HCT116 (cell line): Measurements from ENCODE around the gene ARL14. TPM values are rescaled to one million over a fixed set of nuclear protein-coding genes. Genes with fewer than 3 reads are reported as not detected.

Experiments used
- ATAC-seq: fragments of 200-7000 bp; cut with Tn5 transposase; 2 replicates; pipeline ENCODE4 v1.9.1; 2020; ENCODE audit warnings: mild to moderate bottlenecking, moderate library complexity
- BruUV-seq: library from RNA; stranded (reverse); fragments of 400-500 nt; replicated peaks from 2 replicates; lab custom pipeline; 2021; lab: Mats Ljungman, UMichigan
- CTCF ChIA-PET: fragments of 300-600 bp; sonication (Branson Sonifier 250); formaldehyde crosslinking; loops from one replicate; lab custom pipeline; 2021; ENCODE audit warnings: antibody characterized with exemption; lab: Charles Lee
- POLR2A ChIA-PET: fragments of 300-600, 350-600 bp; sonication (Branson Sonifier 250); formaldehyde crosslinking; loops from one replicate; lab custom pipeline; 2021; ENCODE audit warnings: antibody characterized with exemption; lab: Charles Lee
- RAD21 ChIA-PET, 2 experiments: fragments of 300-600 bp; sonication (Branson Sonifier 250); formaldehyde crosslinking; loops; one replicate each; lab custom pipeline; 2023; ENCODE audit warnings: low total read pairs in 2 of 2; ENCODE audit not compliant: uncharacterized antibody in 2 of 2, unreplicated experiment in 2 of 2, low non-redundant PET in 1 of 2; lab: Charles Lee
- DNase-seq: peaks from one replicate; pipeline ENCODE4 v3.0.0-alpha.2; 2010; ENCODE audit warnings: low read depth, low spot score
- H2AFZ ChIP-seq: fragments of 200-600 bp; shearing (Covaris generic), sonication (generic); 2 replicates; pipeline ENCODE4 v1.6.1; 2017; ENCODE audit warnings: low read depth, mixed run types, mixed read lengths, antibody characterized with exemption, low read length; ENCODE audit not compliant: poor library complexity, severe bottlenecking
- H3K27ac ChIP-seq: 2 replicates; pipeline ENCODE4 v1.5.1; 2012; ENCODE audit warnings: low read depth, low read length
- H3K27me3 ChIP-seq: fragments of 200-600 bp; sonication (generic); 2 replicates; pipeline ENCODE4 v1.6.1; 2016; ENCODE audit warnings: mixed run types, low read length, mixed read lengths; ENCODE audit not compliant: insufficient read depth
- H3K36me3 ChIP-seq, 2 experiments: fragments of 200-500 bp in 1 of 2; fragments of 200-600 bp in 1 of 2; sonication (Bioruptor generic) in 1 of 2; sonication (generic) in 1 of 2; 2 replicates each; pipeline versions ENCODE4 v1.5.1 to v1.6.1; 2014 to 2016; ENCODE audit warnings: low read length in 2 of 2, inconsistent platforms in 1 of 2, mixed read lengths in 1 of 2, mixed run types in 1 of 2; ENCODE audit not compliant: insufficient read depth in 2 of 2, control insufficient read depth in 1 of 2
- H3K4me1 ChIP-seq, 2 experiments: fragments of 200-600 bp in 1 of 2; sonication (generic) in 1 of 2; 2 replicates each; pipeline versions ENCODE4 v1.5.1 to v1.6.1; 2012 to 2017; ENCODE audit warnings: low read length in 2 of 2, inconsistent platforms in 1 of 2, mild to moderate bottlenecking in 1 of 2, mixed read lengths in 1 of 2, mixed run types in 1 of 2, moderate library complexity in 1 of 2; ENCODE audit not compliant: insufficient read depth in 2 of 2, control insufficient read depth in 1 of 2
- H3K4me2 ChIP-seq: fragments of 200-600 bp; sonication (generic); 2 replicates; pipeline ENCODE4 v1.6.1; 2017; ENCODE audit warnings: mixed run types, low read length, mixed read lengths
- H3K4me3 ChIP-seq, 2 experiments: fragments of 200-600 bp in 1 of 2; sonication (generic) in 1 of 2; replicated peaks in 1 of 2; 2 replicates each; pipeline ENCODE4 v1.5.1; 2011 to 2016; ENCODE audit warnings: low read length in 2 of 2, control low read depth in 1 of 2, low read depth in 1 of 2, mild to moderate bottlenecking in 1 of 2, mixed read lengths in 1 of 2, mixed run types in 1 of 2
- H3K79me2 ChIP-seq: fragments of 200-600 bp; sonication (generic); 2 replicates; pipeline ENCODE4 v1.6.1; 2017; ENCODE audit warnings: mild to moderate bottlenecking, mixed run types, low read length, moderate library complexity, mixed read lengths; ENCODE audit not compliant: insufficient read depth
- H3K9ac ChIP-seq: fragments of 200-600 bp; sonication (generic); 2 replicates; pipeline ENCODE4 v1.6.1; 2016; ENCODE audit warnings: low read length, mixed read lengths
- H3K9me2 ChIP-seq: fragments of 200-600 bp; sonication (generic), shearing (Covaris generic); 2 replicates; pipeline ENCODE4 v1.6.1; 2017; ENCODE audit warnings: mixed run types, mild to moderate bottlenecking, moderate library complexity; ENCODE audit not compliant: insufficient read depth
- H3K9me3 ChIP-seq, 2 experiments: fragments of 200-500 bp in 1 of 2; fragments of 200-600 bp in 1 of 2; sonication (Bioruptor generic) in 1 of 2; sonication (generic) in 1 of 2; 2 replicates each; pipeline ENCODE4 v1.6.1; 2014 to 2017; ENCODE audit warnings: low read length in 2 of 2, mixed read lengths in 2 of 2, inconsistent platforms in 1 of 2, low read depth in 1 of 2, mild to moderate bottlenecking in 1 of 2, mixed run types in 1 of 2, moderate library complexity in 1 of 2; ENCODE audit not compliant: control insufficient read depth in 1 of 2, insufficient read depth in 1 of 2
- H4K20me1 ChIP-seq: fragments of 200-600 bp; sonication (generic), shearing (Covaris generic); 2 replicates; pipeline ENCODE4 v1.6.1; 2017; ENCODE audit warnings: mixed run types, mild to moderate bottlenecking, moderate library complexity; ENCODE audit not compliant: insufficient read depth
- CEBPB ChIP-seq: IDR thresholded peaks from 2 replicates; pipeline ENCODE4 v1.6.1; 2012; ENCODE audit warnings: low read depth
- EGR1 ChIP-seq: IDR thresholded peaks from 2 replicates; pipeline ENCODE4 v1.6.1; 2012; ENCODE audit warnings: low read depth
- ELF1 ChIP-seq: IDR thresholded peaks from 2 replicates; pipeline ENCODE4 v1.6.1; 2012; ENCODE audit warnings: low read depth, borderline replicate concordance
- EZH2 ChIP-seq: fragments of 200-600 bp; sonication (generic); IDR thresholded peaks from 2 replicates; pipeline ENCODE4 v1.6.1; 2017; ENCODE audit warnings: antibody characterized with exemption, mixed run types
- FOSL1 ChIP-seq: IDR thresholded peaks from 2 replicates; pipeline ENCODE4 v1.6.1; 2012; ENCODE audit warnings: low read depth
- JUND ChIP-seq: IDR thresholded peaks from 2 replicates; pipeline ENCODE4 v1.6.1; 2012
- POLR2A ChIP-seq: IDR thresholded peaks from 2 replicates; pipeline ENCODE4 v1.7.0; 2011; ENCODE audit warnings: borderline replicate concordance; ENCODE audit not compliant: insufficient read depth, insufficient read length; ENCODE audit errors: extremely low read depth
- RAD21 ChIP-seq: IDR thresholded peaks from 2 replicates; pipeline ENCODE4 v1.6.1; 2012; ENCODE audit warnings: low read depth, mild to moderate bottlenecking
- SIN3A ChIP-seq: IDR thresholded peaks from 2 replicates; pipeline ENCODE4 v1.6.1; 2012; ENCODE audit warnings: low read depth
- SP1 ChIP-seq: IDR thresholded peaks from 2 replicates; pipeline ENCODE4 v1.6.1; 2012; ENCODE audit warnings: low read depth
- SRF ChIP-seq: IDR thresholded peaks from 2 replicates; pipeline ENCODE4 v1.6.1; 2012; ENCODE audit warnings: low read depth
- TCF7L2 ChIP-seq: IDR thresholded peaks from 2 replicates; pipeline ENCODE4 v1.7.0; 2011; ENCODE audit warnings: borderline replicate concordance, inconsistent platforms; ENCODE audit not compliant: insufficient read depth, insufficient read length; ENCODE audit errors: extremely low read depth
- ZNF274 ChIP-seq: fragments of 200-500 bp; sonication (Bioruptor generic); IDR thresholded peaks from 2 replicates; pipeline ENCODE4 v1.6.1; 2014; ENCODE audit warnings: mild to moderate bottlenecking, low read depth, low read length, inconsistent platforms
- intact Hi-C: fragments of 100-400 bp; cut with micrococcal nuclease; formaldehyde crosslinking; loops from 2 replicates; pipeline ENCODE4 v1.10.0; 2022
- total RNA-seq: library from RNA; stranded (reverse); gene quantifications from one replicate; pipeline ENCODE4 v1.2.1, GENCODE V29; 2021; ENCODE audit not compliant: unreplicated experiment
- TF ChIP-seq, protein P1 (sequence below): IDR thresholded peaks from 2 replicates; pipeline ENCODE4 v1.6.1; 2012; ENCODE audit warnings: low read depth
- TF ChIP-seq, protein P2 (sequence below): IDR thresholded peaks from 2 replicates; pipeline ENCODE4 v1.6.1; 2012
- TF ChIP-seq, protein P3 (sequence below), 3 experiments: fragments of 200-600 bp in 1 of 3; sonication (generic) in 1 of 3; IDR thresholded peaks in 2 of 3; conservative IDR thresholded peaks in 1 of 3; 2 replicates each; pipeline ENCODE4 v1.5.1; 2012 to 2017; ENCODE audit warnings: low read depth in 2 of 3, low read length in 2 of 3, antibody characterized with exemption in 1 of 3, borderline replicate concordance in 1 of 3, control low read depth in 1 of 3, mild to moderate bottlenecking in 1 of 3, mixed read lengths in 1 of 3, mixed run types in 1 of 3, moderate library complexity in 1 of 3; ENCODE audit not compliant: insufficient read depth in 1 of 3
- TF ChIP-seq, protein P4 (sequence below): IDR thresholded peaks from 2 replicates; pipeline ENCODE4 v1.6.1; 2012

The ARL14 gene
- total RNA-seq, 1 experiment from 2014 or later = 0.42 TPM

DNA sequence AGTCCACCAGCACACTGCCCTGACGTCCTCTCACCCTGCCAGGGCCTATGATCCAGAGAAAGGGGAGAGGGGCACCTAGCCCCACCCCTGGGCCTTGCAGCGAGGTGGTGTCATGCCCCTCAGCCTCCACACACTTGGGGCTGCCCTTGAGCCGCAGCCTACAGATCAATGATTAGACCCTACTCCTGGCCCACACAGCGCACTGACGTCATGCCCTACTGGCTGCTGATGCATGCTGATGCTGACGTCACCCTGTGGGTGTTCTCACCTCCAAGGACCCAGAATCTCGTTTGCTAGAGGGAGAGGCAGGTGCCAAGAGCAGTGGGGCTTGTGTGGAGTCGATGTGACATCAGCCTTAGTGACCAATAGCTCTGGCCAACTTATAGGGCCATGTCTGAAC lies 18.0 kb downstream of the ARL14 start (continued):
- TF ChIP-seq, protein P1, sequence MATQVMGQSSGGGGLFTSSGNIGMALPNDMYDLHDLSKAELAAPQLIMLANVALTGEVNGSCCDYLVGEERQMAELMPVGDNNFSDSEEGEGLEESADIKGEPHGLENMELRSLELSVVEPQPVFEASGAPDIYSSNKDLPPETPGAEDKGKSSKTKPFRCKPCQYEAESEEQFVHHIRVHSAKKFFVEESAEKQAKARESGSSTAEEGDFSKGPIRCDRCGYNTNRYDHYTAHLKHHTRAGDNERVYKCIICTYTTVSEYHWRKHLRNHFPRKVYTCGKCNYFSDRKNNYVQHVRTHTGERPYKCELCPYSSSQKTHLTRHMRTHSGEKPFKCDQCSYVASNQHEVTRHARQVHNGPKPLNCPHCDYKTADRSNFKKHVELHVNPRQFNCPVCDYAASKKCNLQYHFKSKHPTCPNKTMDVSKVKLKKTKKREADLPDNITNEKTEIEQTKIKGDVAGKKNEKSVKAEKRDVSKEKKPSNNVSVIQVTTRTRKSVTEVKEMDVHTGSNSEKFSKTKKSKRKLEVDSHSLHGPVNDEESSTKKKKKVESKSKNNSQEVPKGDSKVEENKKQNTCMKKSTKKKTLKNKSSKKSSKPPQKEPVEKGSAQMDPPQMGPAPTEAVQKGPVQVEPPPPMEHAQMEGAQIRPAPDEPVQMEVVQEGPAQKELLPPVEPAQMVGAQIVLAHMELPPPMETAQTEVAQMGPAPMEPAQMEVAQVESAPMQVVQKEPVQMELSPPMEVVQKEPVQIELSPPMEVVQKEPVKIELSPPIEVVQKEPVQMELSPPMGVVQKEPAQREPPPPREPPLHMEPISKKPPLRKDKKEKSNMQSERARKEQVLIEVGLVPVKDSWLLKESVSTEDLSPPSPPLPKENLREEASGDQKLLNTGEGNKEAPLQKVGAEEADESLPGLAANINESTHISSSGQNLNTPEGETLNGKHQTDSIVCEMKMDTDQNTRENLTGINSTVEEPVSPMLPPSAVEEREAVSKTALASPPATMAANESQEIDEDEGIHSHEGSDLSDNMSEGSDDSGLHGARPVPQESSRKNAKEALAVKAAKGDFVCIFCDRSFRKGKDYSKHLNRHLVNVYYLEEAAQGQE = no peak
- TF ChIP-seq JUND (no peak), CEBPB (no peak), SIN3A (no peak), TCF7L2 (no peak), FOSL1 (no peak), RAD21 (no peak)
- TF ChIP-seq, all 23 proteins: peak for 0

DNA sequence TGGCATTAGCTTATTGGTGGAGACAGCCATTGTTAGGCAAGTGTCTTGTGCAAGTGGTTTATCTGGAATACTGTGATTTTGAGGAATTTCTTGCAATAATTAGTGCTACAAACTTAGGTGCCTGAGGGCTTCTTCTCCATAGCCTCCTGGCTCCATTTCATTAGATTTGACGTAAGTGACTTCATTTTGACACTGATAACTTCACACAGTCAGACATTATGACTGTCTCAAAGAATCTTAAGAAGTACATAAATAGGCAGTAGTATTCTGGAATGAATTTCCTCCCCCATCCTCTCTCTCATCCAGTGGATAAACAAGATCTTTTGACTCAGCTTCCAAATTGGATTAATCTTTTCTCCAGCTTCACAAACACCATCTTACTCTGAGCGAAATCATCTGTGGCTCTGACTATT lies 19.0 kb downstream of the ARL14 start:
- POLR2A ChIA-PET = no interaction called here
- RAD21 ChIA-PET = no interaction called here
- DNase-seq (no peak), ATAC-seq (no peak)
- no TSS peak for BruUV-seq
- Histone ChIP-seq H3K4me2 (no peak overlapping the region), H3K36me3 (no peaks in the 10 kb centered on the region), H3K79me2 (no peaks in the 10 kb centered on the region), H4K20me1 (no peaks in the 10 kb centered on the region), H3K27ac (no peak overlapping the region), H3K9me3 (no peaks in the 10 kb centered on the region), H3K4me1 (no peaks in the 10 kb centered on the region), H3K27me3 (no peaks in the 10 kb centered on the region), H2AFZ (no peak overlapping the region), H3K9me2 (no peaks in the 10 kb centered on the region), H3K4me3 (no peak overlapping the region), H3K9ac (no peak overlapping the region)
- intact Hi-C loops = no loop called here
- CTCF ChIA-PET = no interaction called here
- TF ChIP-seq EGR1 = no peak
- no peak for TF ChIP-seq ELF1
- TF ChIP-seq, protein P1 = no peak
- no peak for TF ChIP-seq JUND
- TF ChIP-seq, protein P2, sequence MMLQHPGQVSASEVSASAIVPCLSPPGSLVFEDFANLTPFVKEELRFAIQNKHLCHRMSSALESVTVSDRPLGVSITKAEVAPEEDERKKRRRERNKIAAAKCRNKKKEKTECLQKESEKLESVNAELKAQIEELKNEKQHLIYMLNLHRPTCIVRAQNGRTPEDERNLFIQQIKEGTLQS = no peak
- TF ChIP-seq POLR2A = no peak
- TF ChIP-seq EZH2 = no peak
- TF ChIP-seq SP1 = no peak
- TF ChIP-seq SIN3A = no peak
- no peak for TF ChIP-seq SRF
- no peak for TF ChIP-seq FOSL1
- no peak for TF ChIP-seq ZNF274
- TF ChIP-seq, protein P3, sequence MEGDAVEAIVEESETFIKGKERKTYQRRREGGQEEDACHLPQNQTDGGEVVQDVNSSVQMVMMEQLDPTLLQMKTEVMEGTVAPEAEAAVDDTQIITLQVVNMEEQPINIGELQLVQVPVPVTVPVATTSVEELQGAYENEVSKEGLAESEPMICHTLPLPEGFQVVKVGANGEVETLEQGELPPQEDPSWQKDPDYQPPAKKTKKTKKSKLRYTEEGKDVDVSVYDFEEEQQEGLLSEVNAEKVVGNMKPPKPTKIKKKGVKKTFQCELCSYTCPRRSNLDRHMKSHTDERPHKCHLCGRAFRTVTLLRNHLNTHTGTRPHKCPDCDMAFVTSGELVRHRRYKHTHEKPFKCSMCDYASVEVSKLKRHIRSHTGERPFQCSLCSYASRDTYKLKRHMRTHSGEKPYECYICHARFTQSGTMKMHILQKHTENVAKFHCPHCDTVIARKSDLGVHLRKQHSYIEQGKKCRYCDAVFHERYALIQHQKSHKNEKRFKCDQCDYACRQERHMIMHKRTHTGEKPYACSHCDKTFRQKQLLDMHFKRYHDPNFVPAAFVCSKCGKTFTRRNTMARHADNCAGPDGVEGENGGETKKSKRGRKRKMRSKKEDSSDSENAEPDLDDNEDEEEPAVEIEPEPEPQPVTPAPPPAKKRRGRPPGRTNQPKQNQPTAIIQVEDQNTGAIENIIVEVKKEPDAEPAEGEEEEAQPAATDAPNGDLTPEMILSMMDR (IDR thresholded peaks at IDR 0.05 in 2 of 3, conservative IDR thresholded peaks at IDR 0.05 in 1 of 3; ENCODE audit: borderline replicate concordance in 1 of 3, insufficient read depth in 1 of 3, low read depth in 2 of 3, low read length in 2 of 3) = no peak
- no peak for TF ChIP-seq TCF7L2
- TF ChIP-seq, protein P4, sequence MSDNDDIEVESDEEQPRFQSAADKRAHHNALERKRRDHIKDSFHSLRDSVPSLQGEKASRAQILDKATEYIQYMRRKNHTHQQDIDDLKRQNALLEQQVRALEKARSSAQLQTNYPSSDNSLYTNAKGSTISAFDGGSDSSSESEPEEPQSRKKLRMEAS = no peak
